Testis (tissue), 3 donors: Measurements from ENCODE around the gene LGSN. TPM values are rescaled to one million over a fixed set of nuclear protein-coding genes. Genes with fewer than 3 reads are reported as not detected.

ENCODE experiments used
- DNase-seq: peaks from one replicate; pipeline ENCODE4 v3.0.0-alpha.2; 2019
- H3K27ac ChIP-seq, 2 donors: fragments of 200-600 bp; sonication (generic); one replicate each; pipeline ENCODE4 v1.5.1; 2019
- H3K27me3 ChIP-seq: fragments of 200-600 bp; sonication (generic); one replicate; pipeline ENCODE4 v1.5.1; 2019
- H3K36me3 ChIP-seq: fragments of 200-600 bp; sonication (generic); one replicate; pipeline ENCODE4 v1.5.1; 2017; ENCODE audit warnings: low read depth; ENCODE audit errors: missing control alignments
- H3K4me1 ChIP-seq: fragments of 200-600 bp; sonication (generic); one replicate; pipeline ENCODE4 v1.5.1; 2019
- H3K4me3 ChIP-seq, 2 donors: fragments of 200-600 bp; sonication (generic); one replicate each; pipeline ENCODE4 v1.5.1; 2017 to 2019
- H3K9me3 ChIP-seq: fragments of 200-600 bp; sonication (generic); one replicate; pipeline ENCODE4 v1.5.1; 2017
- POLR2A ChIP-seq: fragments of 450-650 bp; IDR thresholded peaks from one replicate; pipeline ENCODE4 v1.6.1; 2017; ENCODE audit warnings: antibody characterized with exemption, mild to moderate bottlenecking, moderate library complexity
- WGBS, 2 donors: methylation state at CpG; one replicate each; pipeline ENCODE4 v1.1.5; 2018; 5-methylcytosine and 5-hydroxymethylcytosine counted together
- intact Hi-C: fragments of 100-400 bp; cut with DNase I; formaldehyde crosslinking; loops from one replicate; pipeline ENCODE4 v1.15.1; 2023; ENCODE audit warnings: low total_unique reads
- polyA plus RNA-seq: library from polyadenylated mRNA; stranded (reverse); fragments of 350-450 nt; fragmentation: Illumina TruSeq; extraction: RNeasy Lipid Tissue Mini Kit (QIAGEN cat#74804); gene quantifications from one replicate; pipeline ENCODE4 v1.2.3, GENCODE V29; 2014; ENCODE audit warnings: low read depth, low replicate concordance; ENCODE audit not compliant: insufficient read depth
- total RNA-seq, 2 donors: library from RNA; depleted of rRNA; stranded (reverse); fragments of >200 nt; gene quantifications; one replicate each; pipeline ENCODE4 v1.2.3, GENCODE V29; 2016
- TF ChIP-seq, protein P1 (sequence below), 3 experiments: fragments of 450-650 bp in 2 of 3; fragments of 200-600 bp in 1 of 3; sonication (generic) in 1 of 3; IDR thresholded peaks; one replicate each; pipeline ENCODE4 v1.5.1; 2016 to 2019; ENCODE audit warnings: antibody characterized with exemption in 3 of 3, mild to moderate bottlenecking in 2 of 3, moderate library complexity in 1 of 3

LGSN gene
- total and polyA plus RNA-seq, 3 donors from 2014 or later = 0.62 to 1.8 (median 0.69) TPM

DNA sequence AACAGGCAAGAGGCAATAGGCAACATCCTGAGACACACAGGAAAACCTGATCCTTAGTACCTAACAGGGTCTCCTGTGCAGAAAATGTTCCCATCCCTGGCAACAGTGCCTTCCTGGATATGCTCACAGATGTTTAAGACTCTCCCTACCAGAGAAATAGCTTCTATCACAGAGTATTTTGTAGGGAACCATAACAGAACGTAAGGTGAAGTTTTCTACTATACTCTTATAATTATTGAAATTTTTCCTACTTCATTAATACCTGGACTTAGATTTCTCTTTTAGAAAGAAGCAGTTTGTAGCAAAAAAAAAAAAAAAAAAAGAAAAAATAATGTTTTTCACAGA, 33.5 kb upstream of the LGSN start:
- no peak overlapping the region for H3K27ac ChIP-seq
- H3K9me3 ChIP-seq = no peaks in the 10 kb centered on the region
- intact Hi-C loops = no loop called here
- no peaks in the 10 kb centered on the region for H3K36me3 ChIP-seq
- no peak overlapping the region for H3K4me3 ChIP-seq
- no peaks in the 10 kb centered on the region for H3K27me3 ChIP-seq
- WGBS, 2 donors = 76 to 82% methylated on average over 1 of the region's 1 CpG
- DNase-seq = no peak
- no peaks in the 10 kb centered on the region for H3K4me1 ChIP-seq
- no peak for TF ChIP-seq POLR2A
- TF ChIP-seq, protein P1, sequence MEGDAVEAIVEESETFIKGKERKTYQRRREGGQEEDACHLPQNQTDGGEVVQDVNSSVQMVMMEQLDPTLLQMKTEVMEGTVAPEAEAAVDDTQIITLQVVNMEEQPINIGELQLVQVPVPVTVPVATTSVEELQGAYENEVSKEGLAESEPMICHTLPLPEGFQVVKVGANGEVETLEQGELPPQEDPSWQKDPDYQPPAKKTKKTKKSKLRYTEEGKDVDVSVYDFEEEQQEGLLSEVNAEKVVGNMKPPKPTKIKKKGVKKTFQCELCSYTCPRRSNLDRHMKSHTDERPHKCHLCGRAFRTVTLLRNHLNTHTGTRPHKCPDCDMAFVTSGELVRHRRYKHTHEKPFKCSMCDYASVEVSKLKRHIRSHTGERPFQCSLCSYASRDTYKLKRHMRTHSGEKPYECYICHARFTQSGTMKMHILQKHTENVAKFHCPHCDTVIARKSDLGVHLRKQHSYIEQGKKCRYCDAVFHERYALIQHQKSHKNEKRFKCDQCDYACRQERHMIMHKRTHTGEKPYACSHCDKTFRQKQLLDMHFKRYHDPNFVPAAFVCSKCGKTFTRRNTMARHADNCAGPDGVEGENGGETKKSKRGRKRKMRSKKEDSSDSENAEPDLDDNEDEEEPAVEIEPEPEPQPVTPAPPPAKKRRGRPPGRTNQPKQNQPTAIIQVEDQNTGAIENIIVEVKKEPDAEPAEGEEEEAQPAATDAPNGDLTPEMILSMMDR (IDR thresholded peaks at IDR 0.05) = no peak

DNA sequence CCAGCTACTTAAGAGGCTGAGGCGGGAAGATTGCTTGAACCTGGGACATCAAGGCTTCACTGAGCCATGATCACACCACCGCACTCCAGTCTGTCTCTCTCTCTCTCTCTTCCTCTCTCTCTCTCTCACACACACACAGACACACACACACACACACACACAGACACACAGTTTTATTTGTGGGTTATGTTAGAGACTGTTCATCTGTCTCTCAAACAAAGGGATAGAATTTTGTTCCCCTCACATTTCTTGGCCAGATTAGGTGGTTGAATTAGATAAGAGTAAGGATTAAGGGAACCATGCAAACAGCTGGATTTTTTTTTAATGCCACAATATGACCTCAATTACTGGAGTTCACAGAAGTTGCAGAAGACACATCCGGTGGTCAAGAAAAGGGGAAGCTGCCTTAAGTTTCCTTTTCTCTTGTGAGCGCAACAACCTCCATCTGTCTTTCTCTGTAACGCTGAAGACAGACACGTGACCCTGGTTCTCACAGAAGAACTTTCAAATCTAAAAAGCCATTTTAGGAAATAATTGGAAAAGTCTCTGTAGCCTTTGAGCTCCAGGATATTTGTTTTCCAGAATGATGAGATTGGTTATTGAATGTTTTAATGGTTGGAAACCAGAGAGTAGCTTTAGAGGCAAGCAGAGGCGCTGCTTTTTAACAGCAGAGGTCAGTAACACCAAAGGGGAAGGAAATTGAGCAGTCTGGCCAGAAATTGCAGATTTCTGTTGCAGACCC, 32.9 kb upstream of the LGSN start:
- intact Hi-C loops = no loop called here
- no peak overlapping the region for H3K4me3 ChIP-seq
- DNase-seq = peak; percentile 61
- no peaks in the 10 kb centered on the region for H3K9me3 ChIP-seq
- WGBS, 2 donors = 54 to 55% methylated on average over 7 of the region's 7 CpGs
- no peak overlapping the region for H3K27ac ChIP-seq
- TF ChIP-seq, protein P1 (IDR thresholded peaks at IDR 0.05) = peak in 2 of 3 experiments; percentile 7 to 46
- TF ChIP-seq POLR2A = no peak
- no peaks in the 10 kb centered on the region for H3K36me3 ChIP-seq
- H3K27me3 ChIP-seq = no peaks in the 10 kb centered on the region
- no peaks in the 10 kb centered on the region for H3K4me1 ChIP-seq

DNA sequence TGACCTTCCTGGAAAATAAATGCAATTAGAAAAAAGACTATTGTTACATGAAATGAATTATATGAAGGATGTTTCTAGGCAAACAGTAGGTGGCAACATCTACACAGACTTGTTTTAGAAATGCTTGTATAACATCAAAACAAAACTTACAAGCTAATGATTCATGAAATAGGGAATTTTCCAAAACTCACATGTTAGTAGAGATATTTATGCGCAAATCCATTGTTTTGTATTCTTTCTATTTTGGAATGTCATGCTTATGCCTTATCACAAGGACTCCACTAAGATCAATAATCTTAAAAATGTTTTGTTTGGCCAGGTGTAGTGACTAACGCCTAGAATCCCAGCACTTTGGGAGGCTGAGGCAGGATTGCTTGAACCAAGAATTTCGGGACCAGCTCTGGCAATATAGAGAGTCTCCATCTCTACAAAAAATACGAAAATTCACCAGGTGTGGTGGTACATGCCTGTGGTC, 32.3 kb upstream of the LGSN start:
- Histone ChIP-seq H3K4me3 (no peak overlapping the region), H3K27me3 (no peaks in the 10 kb centered on the region), H3K27ac (no peak overlapping the region), H3K4me1 (no peaks in the 10 kb centered on the region), H3K36me3 (no peaks in the 10 kb centered on the region), H3K9me3 (no peaks in the 10 kb centered on the region)
- DNase-seq = no peak
- 71 to 79% methylated on average over 4 of the region's 4 CpGs for WGBS, 2 donors
- no peak for TF ChIP-seq POLR2A
- TF ChIP-seq, protein P1 (IDR thresholded peaks at IDR 0.05) = peak in 1 of 3 experiments; percentile 25
- intact Hi-C loops = no loop called here

DNA sequence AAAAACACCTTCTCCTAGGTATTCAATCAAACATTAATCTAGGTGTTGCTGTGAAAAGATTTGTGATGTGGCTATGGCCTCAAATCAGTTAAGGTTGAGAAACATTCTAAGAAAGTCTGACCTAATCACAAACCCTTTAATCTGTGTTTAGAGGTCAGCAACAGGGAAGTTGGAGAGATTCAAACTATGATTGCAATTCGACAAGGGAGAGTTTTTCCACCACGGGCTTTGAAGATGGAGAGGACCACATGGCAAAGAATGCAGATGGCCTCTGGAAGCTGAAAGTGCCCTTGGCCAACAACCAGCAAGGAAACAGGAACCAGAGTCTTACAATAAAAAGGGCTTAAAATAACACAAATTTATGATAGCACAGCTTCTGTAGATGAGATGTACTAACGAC, 29.6 kb upstream of the LGSN start:
- intact Hi-C loops = no loop called here
- WGBS, 2 donors = 51 to 53% methylated on average over 3 of the region's 3 CpGs
- DNase-seq = no peak
- H3K36me3 ChIP-seq = no peaks in the 10 kb centered on the region
- TF ChIP-seq, protein P1 (IDR thresholded peaks at IDR 0.05) = no peak
- no peak for TF ChIP-seq POLR2A
- no peaks in the 10 kb centered on the region for H3K27me3 ChIP-seq
- H3K9me3 ChIP-seq = no peaks in the 10 kb centered on the region
- no peaks in the 10 kb centered on the region for H3K4me1 ChIP-seq
- H3K4me3 ChIP-seq = no peak overlapping the region
- H3K27ac ChIP-seq = no peak overlapping the region

DNA sequence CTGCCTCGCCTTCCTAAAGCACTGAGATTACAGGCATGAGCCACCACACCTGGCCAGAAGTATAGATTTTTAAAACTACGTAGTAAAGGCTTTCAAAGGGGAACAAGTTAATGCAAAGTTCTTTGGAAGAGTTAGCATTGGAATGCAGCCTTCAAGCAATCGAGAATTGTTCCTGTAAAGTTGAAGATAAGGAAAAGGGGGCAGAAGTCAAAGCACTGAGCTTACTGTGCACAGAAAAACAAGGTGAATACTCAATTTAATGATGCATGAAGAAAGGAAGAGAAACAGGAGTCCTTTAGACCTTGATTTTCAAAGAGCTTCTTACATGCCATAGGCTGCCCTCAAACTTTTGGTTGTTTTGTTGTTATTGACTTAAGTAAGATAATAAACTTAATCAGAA, 29.1 kb upstream of the LGSN start:
- Histone ChIP-seq H3K4me1 (no peaks in the 10 kb centered on the region), H3K36me3 (no peaks in the 10 kb centered on the region), H3K4me3 (no peak overlapping the region), H3K27ac (no peak overlapping the region), H3K27me3 (no peaks in the 10 kb centered on the region), H3K9me3 (no peaks in the 10 kb centered on the region)
- intact Hi-C loops = no loop called here
- WGBS, 2 donors = 66 to 78% methylated on average over 3 of the region's 3 CpGs
- TF ChIP-seq, protein P1 (IDR thresholded peaks at IDR 0.05) = no peak
- no peak for DNase-seq
